HG03196 (cell line): ENCODE results near the gene TCEA3.

Experiments
- ATAC-seq: cut with Tn5 transposase; IDR thresholded peaks from one replicate; pipeline ENCODE4 v1.9.1; 2021; ENCODE audit not compliant: unreplicated experiment

Gene TCEA3

GRCh38 chr1:23341931-23342692, 82.4 kb downstream of the TCEA3 start:
- no peak for ATAC-seq

- no peak for ATAC-seq
These were observed 84.9 kb downstream of the TCEA3 start for GRCh38 chr1:23339632-23340031.

GRCh38 chr1:23337869-23338268, 86.7 kb downstream of the TCEA3 start:
- no peak for ATAC-seq

DNA sequence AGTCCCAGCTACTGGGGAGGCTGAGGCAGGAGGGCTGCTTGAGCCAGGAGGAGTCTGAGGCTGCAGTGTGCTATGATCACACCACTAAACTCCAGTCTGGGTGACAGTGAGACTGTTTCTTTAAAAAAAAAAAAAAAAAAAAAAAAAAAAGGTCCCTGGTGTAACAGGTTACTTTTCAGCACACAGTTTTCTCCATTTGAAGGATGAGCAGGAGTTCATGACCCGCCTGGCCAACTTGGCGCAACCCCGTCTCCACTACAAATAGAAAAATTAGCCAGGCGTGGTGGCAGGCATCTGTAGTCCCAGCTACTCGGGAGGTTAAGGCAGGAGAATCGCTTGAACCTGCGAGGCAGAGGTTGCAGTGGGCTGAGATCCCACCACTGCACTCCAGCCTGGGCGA, 92.8 kb downstream of the TCEA3 start:
- no peak for ATAC-seq
